Panc1 (cell line): ENCODE measurements around the gene NAA40.

Experiments
- POLR2AphosphoS5 ChIP-seq: IDR thresholded peaks from 2 replicates; pipeline ENCODE4 v1.6.1; 2012; ENCODE audit warnings: mild to moderate bottlenecking, low read depth, low read length, moderate library complexity
- SIN3A ChIP-seq: IDR thresholded peaks from 2 replicates; pipeline ENCODE4 v1.6.1; 2012; ENCODE audit warnings: low read depth, mild to moderate bottlenecking, low read length, moderate library complexity, borderline replicate concordance; ENCODE audit not compliant: insufficient read depth
- TCF7L2 ChIP-seq: IDR thresholded peaks from 2 replicates; pipeline ENCODE4 v1.6.1; 2011; ENCODE audit warnings: mild to moderate bottlenecking, low read depth, low read length, inconsistent platforms
- TF ChIP-seq, protein P1 (sequence below): fragments of 450-650 bp; IDR thresholded peaks from 2 replicates; pipeline ENCODE4 v1.5.1; 2017; ENCODE audit warnings: mild to moderate bottlenecking

GRCh38 chr11:63933459-63933858, 5.3 kb upstream of the NAA40 start:
- TF ChIP-seq, protein P1, sequence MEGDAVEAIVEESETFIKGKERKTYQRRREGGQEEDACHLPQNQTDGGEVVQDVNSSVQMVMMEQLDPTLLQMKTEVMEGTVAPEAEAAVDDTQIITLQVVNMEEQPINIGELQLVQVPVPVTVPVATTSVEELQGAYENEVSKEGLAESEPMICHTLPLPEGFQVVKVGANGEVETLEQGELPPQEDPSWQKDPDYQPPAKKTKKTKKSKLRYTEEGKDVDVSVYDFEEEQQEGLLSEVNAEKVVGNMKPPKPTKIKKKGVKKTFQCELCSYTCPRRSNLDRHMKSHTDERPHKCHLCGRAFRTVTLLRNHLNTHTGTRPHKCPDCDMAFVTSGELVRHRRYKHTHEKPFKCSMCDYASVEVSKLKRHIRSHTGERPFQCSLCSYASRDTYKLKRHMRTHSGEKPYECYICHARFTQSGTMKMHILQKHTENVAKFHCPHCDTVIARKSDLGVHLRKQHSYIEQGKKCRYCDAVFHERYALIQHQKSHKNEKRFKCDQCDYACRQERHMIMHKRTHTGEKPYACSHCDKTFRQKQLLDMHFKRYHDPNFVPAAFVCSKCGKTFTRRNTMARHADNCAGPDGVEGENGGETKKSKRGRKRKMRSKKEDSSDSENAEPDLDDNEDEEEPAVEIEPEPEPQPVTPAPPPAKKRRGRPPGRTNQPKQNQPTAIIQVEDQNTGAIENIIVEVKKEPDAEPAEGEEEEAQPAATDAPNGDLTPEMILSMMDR, result no peak
- TF ChIP-seq POLR2AphosphoS5 (no peak), SIN3A (no peak), TCF7L2 (no peak)
